HepG2 (cell line): Measurements from ENCODE around the gene CA9.

ENCODE experiments used
- ATF7 ChIP-seq, 2 experiments: fragments of 450-650 bp in 1 of 2; sonication (generic) in 1 of 2; formaldehyde crosslinking in 1 of 2; IDR thresholded peaks; 2 replicates each; pipeline versions ENCODE4 v1.4.0 to v1.6.1; 2016 to 2020; ENCODE audit warnings: antibody characterized with exemption in 1 of 2, mild to moderate bottlenecking in 1 of 2, missing genetic modification reagents in 1 of 2
- BCL6 ChIP-seq: IDR thresholded peaks from 2 replicates; pipeline ENCODE4 v1.6.1; 2016; ENCODE audit warnings: missing genetic modification reagents, missing compliant biosample characterization
- BHLHE40 ChIP-seq: IDR thresholded peaks from 2 replicates; pipeline ENCODE4 v1.6.1; 2011; ENCODE audit warnings: low read length, improper control_type of control experiment
- EZH2 ChIP-seq: conservative IDR thresholded peaks from 2 replicates; pipeline ENCODE4 v1.6.1; 2012; ENCODE audit warnings: mild to moderate bottlenecking, low read depth, low read length, moderate library complexity
- GATAD2A ChIP-seq: IDR thresholded peaks from 2 replicates; pipeline ENCODE4 v1.6.1; 2016
- GTF2F1 ChIP-seq: fragments of 150-350 bp; IDR thresholded peaks from 2 replicates; pipeline ENCODE4 v1.6.1; 2014; ENCODE audit warnings: low read length
- JDP2 ChIP-seq: sonication (generic); formaldehyde crosslinking; IDR thresholded peaks from 2 replicates; pipeline ENCODE4 v1.8.1; 2022; ENCODE audit warnings: missing genetic modification reagents, borderline replicate concordance
- KAT2B ChIP-seq: fragments of 150-350 bp; IDR thresholded peaks from 2 replicates; pipeline ENCODE4 v1.6.1; 2014; ENCODE audit warnings: low read depth, low read length, borderline replicate concordance
- KDM1A ChIP-seq: IDR thresholded peaks from 2 replicates; pipeline ENCODE4 v1.6.1; 2016; ENCODE audit warnings: missing compliant biosample characterization
- TF ChIP-seq, protein P1 (sequence below): sonication (generic); formaldehyde crosslinking; IDR thresholded peaks from 2 replicates; pipeline ENCODE4 v1.5.0; 2020; ENCODE audit warnings: mild to moderate bottlenecking, missing genetic modification reagents, moderate library complexity
- TF ChIP-seq, protein P2 (sequence below): sonication (generic); formaldehyde crosslinking; IDR thresholded peaks from 2 replicates; pipeline ENCODE4 v1.4.0; 2020; ENCODE audit warnings: mild to moderate bottlenecking, low read depth, missing genetic modification reagents
- TF ChIP-seq, protein P3 (sequence below): sonication (generic); formaldehyde crosslinking; IDR thresholded peaks from 2 replicates; pipeline ENCODE4 v1.4.0; 2020; ENCODE audit warnings: missing genetic modification reagents

DNA sequence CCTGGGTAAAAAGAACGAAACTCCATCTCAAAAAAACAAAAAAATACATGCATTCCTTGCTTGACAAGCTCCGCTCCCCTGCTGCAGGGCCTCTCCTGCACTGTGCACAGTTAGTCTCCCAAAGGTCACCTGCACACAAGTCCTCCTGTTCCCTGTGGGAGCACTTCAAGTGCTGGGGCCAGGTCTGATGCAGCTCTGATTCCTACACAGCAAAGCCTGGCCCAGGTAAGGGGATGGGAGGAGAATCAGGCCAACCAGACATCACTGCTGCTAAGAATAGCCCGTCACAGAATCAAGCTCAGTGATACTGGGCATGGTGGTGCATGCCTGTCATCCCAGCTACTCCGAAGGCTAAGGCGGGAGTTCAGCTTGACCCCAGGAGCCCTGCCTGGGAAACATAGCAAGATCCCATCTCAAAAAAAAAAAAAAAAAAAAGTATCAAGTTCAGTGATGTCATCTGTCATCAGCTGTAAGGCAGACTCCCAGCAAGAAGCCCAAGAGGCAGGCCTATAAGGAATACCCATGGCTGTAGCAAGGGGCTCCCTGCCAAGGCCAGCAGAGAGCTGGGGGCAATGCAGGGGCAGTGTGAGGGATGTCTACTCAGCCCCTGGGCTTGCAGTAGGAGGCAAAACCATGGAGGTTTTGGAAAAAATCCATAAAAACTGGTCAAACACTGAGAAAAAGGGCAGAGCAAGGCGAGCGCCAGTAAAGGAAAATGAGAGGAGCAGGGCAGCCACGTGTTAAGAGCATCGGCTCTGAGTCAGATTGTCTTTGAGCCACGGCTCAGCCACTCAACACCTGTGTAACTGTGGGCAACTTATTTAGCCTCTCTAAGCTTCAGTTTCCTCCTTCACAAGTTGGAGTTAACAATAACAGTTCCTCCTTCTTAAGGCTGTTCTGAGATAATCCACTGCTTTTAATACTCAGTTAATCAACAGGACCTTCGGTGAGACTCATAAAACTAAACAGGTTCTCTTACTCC is 12.8 kb downstream of the CA9 start:
- TF ChIP-seq GTF2F1 = no peak
- no peak for TF ChIP-seq BCL6 (CRISPR knock-in tag)
- TF ChIP-seq, protein P1, sequence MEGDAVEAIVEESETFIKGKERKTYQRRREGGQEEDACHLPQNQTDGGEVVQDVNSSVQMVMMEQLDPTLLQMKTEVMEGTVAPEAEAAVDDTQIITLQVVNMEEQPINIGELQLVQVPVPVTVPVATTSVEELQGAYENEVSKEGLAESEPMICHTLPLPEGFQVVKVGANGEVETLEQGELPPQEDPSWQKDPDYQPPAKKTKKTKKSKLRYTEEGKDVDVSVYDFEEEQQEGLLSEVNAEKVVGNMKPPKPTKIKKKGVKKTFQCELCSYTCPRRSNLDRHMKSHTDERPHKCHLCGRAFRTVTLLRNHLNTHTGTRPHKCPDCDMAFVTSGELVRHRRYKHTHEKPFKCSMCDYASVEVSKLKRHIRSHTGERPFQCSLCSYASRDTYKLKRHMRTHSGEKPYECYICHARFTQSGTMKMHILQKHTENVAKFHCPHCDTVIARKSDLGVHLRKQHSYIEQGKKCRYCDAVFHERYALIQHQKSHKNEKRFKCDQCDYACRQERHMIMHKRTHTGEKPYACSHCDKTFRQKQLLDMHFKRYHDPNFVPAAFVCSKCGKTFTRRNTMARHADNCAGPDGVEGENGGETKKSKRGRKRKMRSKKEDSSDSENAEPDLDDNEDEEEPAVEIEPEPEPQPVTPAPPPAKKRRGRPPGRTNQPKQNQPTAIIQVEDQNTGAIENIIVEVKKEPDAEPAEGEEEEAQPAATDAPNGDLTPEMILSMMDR (CRISPR knock-in tag) = no peak
- TF ChIP-seq ATF7 (IDR thresholded peaks at IDR 0.05) = 0 out of 2 replicates have a peak, but pooled peaks have one; percentile 19
- TF ChIP-seq ATF7 (CRISPR knock-in tag; IDR thresholded peaks at IDR 0.05) = no peak
- no peak for TF ChIP-seq BHLHE40
- TF ChIP-seq, protein P2, sequence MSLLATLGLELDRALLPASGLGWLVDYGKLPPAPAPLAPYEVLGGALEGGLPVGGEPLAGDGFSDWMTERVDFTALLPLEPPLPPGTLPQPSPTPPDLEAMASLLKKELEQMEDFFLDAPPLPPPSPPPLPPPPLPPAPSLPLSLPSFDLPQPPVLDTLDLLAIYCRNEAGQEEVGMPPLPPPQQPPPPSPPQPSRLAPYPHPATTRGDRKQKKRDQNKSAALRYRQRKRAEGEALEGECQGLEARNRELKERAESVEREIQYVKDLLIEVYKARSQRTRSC (CRISPR knock-in tag) = no peak
- no peak for TF ChIP-seq GATAD2A
- TF ChIP-seq EZH2 = no peak
- no peak for TF ChIP-seq KDM1A (CRISPR knock-in tag)
- TF ChIP-seq JDP2 (CRISPR knock-in tag) = no peak
- TF ChIP-seq KAT2B = no peak
- TF ChIP-seq, protein P3, sequence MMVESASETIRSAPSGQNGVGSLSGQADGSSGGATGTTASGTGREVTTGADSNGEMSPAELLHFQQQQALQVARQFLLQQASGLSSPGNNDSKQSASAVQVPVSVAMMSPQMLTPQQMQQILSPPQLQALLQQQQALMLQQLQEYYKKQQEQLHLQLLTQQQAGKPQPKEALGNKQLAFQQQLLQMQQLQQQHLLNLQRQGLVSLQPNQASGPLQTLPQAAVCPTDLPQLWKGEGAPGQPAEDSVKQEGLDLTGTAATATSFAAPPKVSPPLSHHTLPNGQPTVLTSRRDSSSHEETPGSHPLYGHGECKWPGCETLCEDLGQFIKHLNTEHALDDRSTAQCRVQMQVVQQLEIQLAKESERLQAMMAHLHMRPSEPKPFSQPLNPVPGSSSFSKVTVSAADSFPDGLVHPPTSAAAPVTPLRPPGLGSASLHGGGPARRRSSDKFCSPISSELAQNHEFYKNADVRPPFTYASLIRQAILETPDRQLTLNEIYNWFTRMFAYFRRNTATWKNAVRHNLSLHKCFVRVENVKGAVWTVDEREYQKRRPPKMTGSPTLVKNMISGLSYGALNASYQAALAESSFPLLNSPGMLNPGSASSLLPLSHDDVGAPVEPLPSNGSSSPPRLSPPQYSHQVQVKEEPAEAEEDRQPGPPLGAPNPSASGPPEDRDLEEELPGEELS (CRISPR knock-in tag) = no peak
